ENCODE results near the gene TEX51.

The TEX51 gene

DNA sequence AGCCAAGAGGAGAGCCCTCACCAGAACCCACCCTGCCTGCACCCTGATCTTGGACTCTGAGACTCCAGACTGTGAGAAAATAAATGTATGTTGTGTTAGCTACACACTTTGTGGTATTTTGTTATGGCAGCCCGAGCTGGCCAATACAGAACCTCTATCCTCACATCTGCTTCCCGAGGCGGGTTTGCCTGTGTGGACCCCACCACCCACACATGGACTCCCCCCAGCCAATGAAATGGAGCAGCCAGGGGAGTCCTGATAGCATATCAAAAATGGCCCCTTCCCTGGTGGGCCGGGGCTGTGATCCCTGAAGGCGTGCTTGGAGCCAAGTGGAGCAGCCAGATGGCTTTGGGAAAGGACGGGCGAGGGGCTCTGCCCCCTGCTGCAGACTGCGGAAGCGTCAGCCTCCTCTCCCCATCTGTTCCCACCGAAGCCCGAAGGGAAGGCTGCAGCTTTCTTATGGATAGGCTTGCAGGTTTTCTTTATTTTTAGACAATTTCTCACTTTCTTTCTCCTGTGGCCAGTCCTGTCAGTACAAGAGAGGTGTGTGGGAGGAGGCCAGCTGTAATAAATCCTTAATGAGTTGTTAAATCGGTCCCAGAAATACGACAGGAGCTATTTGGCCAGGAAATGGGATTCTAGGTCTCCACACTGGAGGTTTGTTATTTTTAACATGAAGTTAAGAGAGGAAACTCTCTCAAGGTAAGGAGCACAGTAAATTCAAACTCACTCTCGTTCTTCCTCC, 34.4 kb downstream of the TEX51 start:
- Histone ChIP-seq H3K9ac (no peak overlapping the region), H3K4me2 (ENCODE audit: low read length) (no peak overlapping the region), H3K79me2 (no peaks in the 10 kb centered on the region), H2AFZ (no peak overlapping the region), H3K9me3 (ENCODE audit: control insufficient read depth, low read length) (no peaks in the 10 kb centered on the region), H3K4me3 (ENCODE audit: low read depth, low read length) (no peak overlapping the region), H3K36me3 (ENCODE audit: control insufficient read depth, insufficient read depth, low read length) (no peaks in the 10 kb centered on the region), H3K4me1 (no peaks in the 10 kb centered on the region), H3K27ac (no peak overlapping the region), H3K27me3 (ENCODE audit: control insufficient read depth, insufficient read depth, low read length) (no peaks in the 10 kb centered on the region)
- no peak for TF ChIP-seq CTCF (IDR thresholded peaks at IDR 0.05)

DNA sequence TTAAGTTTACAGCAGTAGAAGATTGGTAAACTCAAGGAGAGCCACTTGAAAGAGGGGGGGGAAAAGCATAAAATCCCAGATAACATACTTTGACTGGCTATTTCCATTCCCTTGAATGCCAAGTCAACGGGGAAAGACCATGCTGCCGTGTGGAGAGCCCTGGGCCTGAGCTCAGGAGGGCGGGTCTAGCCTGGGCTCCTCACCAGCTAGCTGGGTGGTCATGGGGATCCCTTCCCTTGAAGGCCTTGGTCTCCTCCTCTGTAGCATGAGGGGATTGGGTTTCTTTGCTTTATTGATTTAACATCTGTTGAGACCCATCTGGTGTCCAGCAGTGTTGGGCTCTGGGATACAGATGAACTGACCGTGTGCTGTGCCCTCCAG, 35.0 kb downstream of the TEX51 start:
- no peak overlapping the region for H3K27ac ChIP-seq

DNA sequence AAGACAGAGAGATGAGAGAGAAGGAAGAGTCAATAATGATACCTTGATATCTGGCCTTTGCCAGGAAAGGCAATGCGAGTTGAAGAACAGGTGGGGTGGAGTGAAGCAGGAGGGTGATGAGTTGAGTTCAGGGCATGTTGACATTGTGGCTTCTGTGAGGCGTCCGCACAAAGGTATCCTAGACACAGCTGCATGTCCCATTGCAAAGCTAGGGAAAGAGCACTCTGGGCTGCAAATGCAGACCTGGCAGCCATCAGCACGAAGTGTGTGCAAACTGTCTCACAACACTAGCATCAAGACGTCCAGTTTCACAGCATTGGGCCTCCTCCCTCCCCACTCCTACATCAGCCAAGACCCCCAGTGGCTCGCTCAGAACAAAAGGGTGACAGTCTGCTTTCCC, 36.1 kb downstream of the TEX51 start:
- Histone ChIP-seq H3K9me3 (ENCODE audit: control insufficient read depth, low read length) (no peaks in the 10 kb centered on the region), H3K4me2 (ENCODE audit: low read length) (no peak overlapping the region), H3K9ac (no peak overlapping the region), H3K4me3 (ENCODE audit: low read depth, low read length) (no peak overlapping the region), H3K4me1 (no peaks in the 10 kb centered on the region), H3K36me3 (ENCODE audit: control insufficient read depth, insufficient read depth, low read length) (no peaks in the 10 kb centered on the region), H2AFZ (no peak overlapping the region), H3K27ac (no peak overlapping the region), H3K27me3 (ENCODE audit: control insufficient read depth, insufficient read depth, low read length) (no peaks in the 10 kb centered on the region), H3K79me2 (no peaks in the 10 kb centered on the region)
- no peak for TF ChIP-seq CTCF (IDR thresholded peaks at IDR 0.05)

More for the DNA sequence above, 35.0 kb downstream of the TEX51 start:
- H3K79me2 ChIP-seq, result no peaks in the 10 kb centered on the region
- no peak overlapping the region for H2AFZ ChIP-seq
- TF ChIP-seq CTCF (IDR thresholded peaks at IDR 0.05), result no peak
- H3K4me2 ChIP-seq (ENCODE audit: low read length), result no peak overlapping the region
- no peaks in the 10 kb centered on the region for H3K36me3 ChIP-seq (ENCODE audit: control insufficient read depth, insufficient read depth, low read length)
- no peak overlapping the region for H3K9ac ChIP-seq
- H3K9me3 ChIP-seq (ENCODE audit: control insufficient read depth, low read length), result no peaks in the 10 kb centered on the region
- H3K4me3 ChIP-seq (ENCODE audit: low read depth, low read length), result no peak overlapping the region
- H3K4me1 ChIP-seq, result no peaks in the 10 kb centered on the region
- H3K27me3 ChIP-seq (ENCODE audit: control insufficient read depth, insufficient read depth, low read length), result no peaks in the 10 kb centered on the region

DNA sequence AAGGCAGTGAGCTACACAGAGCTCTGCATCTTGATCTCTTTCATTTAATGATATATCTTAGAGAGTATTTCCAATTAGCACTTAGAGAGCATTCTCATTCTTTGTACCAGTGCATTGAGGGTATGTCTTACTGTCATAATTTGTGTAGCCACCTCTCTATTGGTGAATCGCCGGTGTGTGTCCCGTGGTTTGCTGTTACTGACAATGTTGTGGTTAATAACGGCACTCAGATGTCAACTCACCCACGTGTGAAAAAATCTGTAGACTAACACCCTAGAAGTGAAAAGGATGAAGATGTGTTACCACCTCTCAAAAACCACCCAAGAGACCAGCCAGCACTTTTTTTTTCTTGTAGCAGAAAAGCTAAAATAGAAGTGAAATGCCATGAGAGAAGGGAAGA, 37.1 kb downstream of the TEX51 start:
- H3K9me3 ChIP-seq (ENCODE audit: control insufficient read depth, low read length), result no peaks in the 10 kb centered on the region
- H3K27me3 ChIP-seq (ENCODE audit: control insufficient read depth, insufficient read depth, low read length), result no peaks in the 10 kb centered on the region
- TF ChIP-seq CTCF (IDR thresholded peaks at IDR 0.05), result no peak
- H3K4me1 ChIP-seq, result no peaks in the 10 kb centered on the region
- H2AFZ ChIP-seq, result no peak overlapping the region
- H3K4me3 ChIP-seq (ENCODE audit: low read depth, low read length), result no peak overlapping the region
- H3K36me3 ChIP-seq (ENCODE audit: control insufficient read depth, insufficient read depth, low read length), result no peaks in the 10 kb centered on the region
- no peak overlapping the region for H3K9ac ChIP-seq
- no peaks in the 10 kb centered on the region for H3K79me2 ChIP-seq
- H3K27ac ChIP-seq, result no peak overlapping the region
- H3K4me2 ChIP-seq (ENCODE audit: low read length), result no peak overlapping the region

GRCh38 chr2:126936219-126936723, 37.6 kb downstream of the TEX51 start:
- H3K9ac ChIP-seq, result no peak overlapping the region
- no peaks in the 10 kb centered on the region for H3K27me3 ChIP-seq (ENCODE audit: control insufficient read depth, insufficient read depth, low read length)
- no peaks in the 10 kb centered on the region for H3K9me3 ChIP-seq (ENCODE audit: control insufficient read depth, low read length)
- no peaks in the 10 kb centered on the region for H3K4me1 ChIP-seq
- H3K36me3 ChIP-seq (ENCODE audit: control insufficient read depth, insufficient read depth, low read length), result no peaks in the 10 kb centered on the region
- no peak for TF ChIP-seq CTCF (IDR thresholded peaks at IDR 0.05)
- H2AFZ ChIP-seq, result no peak overlapping the region
- H3K4me3 ChIP-seq (ENCODE audit: low read depth, low read length), result no peak overlapping the region
- H3K27ac ChIP-seq, result no peak overlapping the region
- no peaks in the 10 kb centered on the region for H3K79me2 ChIP-seq
- no peak overlapping the region for H3K4me2 ChIP-seq (ENCODE audit: low read length)
